ENCODE measurements around the gene AMN1. TPM values are rescaled to one million over a fixed set of nuclear protein-coding genes. Genes with fewer than 3 reads are reported as not detected.
"Not testable (repeated sequence)": the region's sequence is repeated elsewhere in the genome, so short reads cannot be mapped to it uniquely, and the experiment has no call there.

AMN1 gene
- total RNA-seq, 1 donor from 2014 or later, result 31.9 TPM

GRCh38 chr12:31740628-31741027, 11.8 kb upstream of the AMN1 start:
- Mint-ChIP-seq H3K36me3 (ENCODE audit: insufficient read depth) (no peaks in the 10 kb centered on the region), H3K9me3 (ENCODE audit: low read depth) (no peaks in the 10 kb centered on the region), H3K4me1 (ENCODE audit: low read depth) (peaks cover 7% of the 10 kb centered on the region), H3K27me3 (no peaks in the 10 kb centered on the region), H3K4me3 (ENCODE audit: low read depth) (no peak overlapping the region), H3K27ac (no peak overlapping the region)
- DNase-seq (ENCODE audit: low spot score, unreplicated experiment), result no peak
- TF ChIP-seq CTCF (IDR thresholded peaks at IDR 0.05; ENCODE audit: unreplicated experiment), result no peak

GRCh38 chr12:31737763-31738162, 8.9 kb upstream of the AMN1 start:
- Mint-ChIP-seq H3K27ac (peak overlapping the region; percentile 38), H3K4me1 (ENCODE audit: low read depth) (peaks cover 11% of the 10 kb centered on the region), H3K36me3 (ENCODE audit: insufficient read depth) (no peaks in the 10 kb centered on the region), H3K4me3 (ENCODE audit: low read depth) (no peak overlapping the region), H3K9me3 (ENCODE audit: low read depth) (peaks cover 8% of the 10 kb centered on the region), H3K27me3 (no peaks in the 10 kb centered on the region)
- no peak for DNase-seq (ENCODE audit: low spot score, unreplicated experiment)
- TF ChIP-seq CTCF (IDR thresholded peaks at IDR 0.05; ENCODE audit: unreplicated experiment), result no peak

GRCh38 chr12:31737345-31737744, 8.5 kb upstream of the AMN1 start:
- no peak for TF ChIP-seq CTCF (IDR thresholded peaks at IDR 0.05; ENCODE audit: unreplicated experiment)
- no peak for DNase-seq (ENCODE audit: low spot score, unreplicated experiment)
- H3K4me1 Mint-ChIP-seq (ENCODE audit: low read depth), result peaks cover 11% of the 10 kb centered on the region
- H3K36me3 Mint-ChIP-seq (ENCODE audit: insufficient read depth), result no peaks in the 10 kb centered on the region
- peaks cover 9% of the 10 kb centered on the region for H3K9me3 Mint-ChIP-seq (ENCODE audit: low read depth)
- no peak overlapping the region for H3K4me3 Mint-ChIP-seq (ENCODE audit: low read depth)
- H3K27ac Mint-ChIP-seq, result peak overlapping the region; percentile 38
- H3K27me3 Mint-ChIP-seq, result no peaks in the 10 kb centered on the region

- Mint-ChIP-seq H3K36me3 (ENCODE audit: insufficient read depth) (no peaks in the 10 kb centered on the region), H3K4me3 (ENCODE audit: low read depth) (no peak overlapping the region), H3K27ac (no peak overlapping the region), H3K9me3 (ENCODE audit: low read depth) (peaks cover 15% of the 10 kb centered on the region), H3K4me1 (ENCODE audit: low read depth) (peaks cover 16% of the 10 kb centered on the region), H3K27me3 (no peaks in the 10 kb centered on the region)
- no peak for DNase-seq (ENCODE audit: low spot score, unreplicated experiment)
- no peak for TF ChIP-seq CTCF (IDR thresholded peaks at IDR 0.05; ENCODE audit: unreplicated experiment)
Observed at GRCh38 chr12:31736472-31736871, 7.7 kb upstream of the AMN1 start.

GRCh38 chr12:31733549-31734432, 5.0 kb upstream of the AMN1 start:
- not testable (repeated sequence) for H3K27me3 Mint-ChIP-seq; H3K27ac Mint-ChIP-seq; DNase-seq (ENCODE audit: low spot score, unreplicated experiment); H3K4me3 Mint-ChIP-seq (ENCODE audit: low read depth)
- peaks cover 16% of the 10 kb centered on the region for H3K36me3 Mint-ChIP-seq (ENCODE audit: insufficient read depth)
- peaks cover 26% of the 10 kb centered on the region for H3K9me3 Mint-ChIP-seq (ENCODE audit: low read depth)
- H3K4me1 Mint-ChIP-seq (ENCODE audit: low read depth), result peaks cover 25% of the 10 kb centered on the region
